Left forelimb (tissue), 1 donor: Measurements from ENCODE around the gene UTF1.

ENCODE experiments used
- DNase-seq: peaks from one replicate; pipeline ENCODE4 v3.0.0-alpha.2; 2018; ENCODE audit warnings: low spot score

UTF1 gene

DNA sequence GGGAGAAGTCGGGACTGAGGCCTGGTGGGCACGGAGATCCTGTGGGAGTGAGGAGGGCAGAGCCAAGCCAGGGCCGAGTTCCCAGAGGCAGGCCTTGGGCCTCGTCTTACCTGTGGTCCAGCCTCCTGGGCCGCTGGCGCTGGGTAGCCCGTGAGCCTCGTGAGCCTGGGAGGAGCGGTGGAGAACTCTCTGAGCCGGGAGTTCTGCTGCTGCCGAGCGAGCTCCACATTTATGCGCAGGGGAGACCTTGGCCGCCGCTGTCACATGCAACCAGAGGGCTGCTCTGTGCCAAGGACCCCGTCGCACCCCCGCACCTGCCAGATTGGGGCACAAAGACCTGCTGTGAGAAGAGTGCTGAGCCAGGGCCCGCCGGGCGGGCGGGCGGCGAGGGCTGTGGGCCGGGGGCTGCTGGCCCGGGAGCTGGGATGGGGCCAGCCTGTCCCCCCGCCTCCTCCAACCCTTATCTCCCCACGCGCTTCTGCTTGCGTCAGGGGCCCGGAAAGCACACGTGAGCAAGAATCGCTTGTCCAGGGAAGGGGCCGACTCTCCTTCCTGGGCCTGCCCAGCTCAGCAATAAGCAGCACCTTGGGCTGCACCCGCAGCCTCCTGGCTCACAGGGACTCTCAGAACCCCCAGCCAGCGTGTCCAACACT lies 17.8 kb downstream of the UTF1 start:
- DNase-seq = no peak

DNA sequence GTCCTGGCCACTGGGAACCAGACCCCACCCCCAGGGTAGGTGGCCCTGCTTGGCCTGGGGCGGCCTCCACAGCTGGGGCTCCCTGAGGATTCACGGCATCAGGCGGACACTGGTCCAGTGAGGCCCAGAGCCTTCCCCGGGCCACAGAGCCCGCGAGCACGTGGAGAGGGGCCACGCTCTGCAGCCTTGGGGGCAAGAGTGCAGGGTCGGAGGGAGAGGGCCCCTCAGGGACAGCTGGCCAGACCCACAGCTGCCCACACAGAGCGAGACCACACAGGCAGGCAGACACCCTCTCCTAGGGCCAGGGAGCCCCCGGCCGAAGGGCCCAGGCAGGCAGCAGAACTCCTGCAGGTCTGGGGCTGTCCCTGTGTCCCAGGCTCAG lies 18.3 kb downstream of the UTF1 start:
- no peak for DNase-seq

DNA sequence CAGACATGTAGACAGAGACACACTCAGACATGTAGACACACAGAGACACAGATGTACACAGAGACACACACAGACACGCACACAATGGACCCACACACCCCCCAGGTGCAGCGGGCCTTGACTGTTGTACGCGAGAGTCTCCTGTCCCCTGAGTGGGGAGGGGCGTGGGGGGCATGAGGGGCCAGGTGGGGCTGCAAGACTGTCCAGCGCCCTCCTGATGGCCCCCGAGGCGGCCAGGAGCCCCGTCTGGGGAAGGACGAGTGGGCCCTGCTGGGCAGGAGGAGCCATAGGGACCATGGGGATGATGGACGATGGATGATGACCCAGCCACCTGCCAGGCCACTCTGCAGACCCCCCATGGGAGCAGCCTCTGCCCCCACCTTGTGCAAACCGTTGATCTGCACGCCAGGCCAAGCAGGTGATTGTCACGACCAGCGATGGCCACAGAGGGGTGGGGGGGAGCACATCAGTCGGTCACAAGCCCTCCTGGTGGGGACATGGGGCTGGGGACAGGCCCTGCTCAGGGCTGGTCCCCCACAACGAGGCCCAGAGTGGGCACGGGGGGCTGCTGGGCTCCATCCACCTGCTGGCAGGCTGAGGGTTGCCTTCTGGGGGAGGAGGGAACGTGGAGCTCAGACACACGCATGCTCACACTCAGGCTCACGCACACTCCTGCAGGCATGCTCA lies 19.2 kb downstream of the UTF1 start:
- no peak for DNase-seq

DNA sequence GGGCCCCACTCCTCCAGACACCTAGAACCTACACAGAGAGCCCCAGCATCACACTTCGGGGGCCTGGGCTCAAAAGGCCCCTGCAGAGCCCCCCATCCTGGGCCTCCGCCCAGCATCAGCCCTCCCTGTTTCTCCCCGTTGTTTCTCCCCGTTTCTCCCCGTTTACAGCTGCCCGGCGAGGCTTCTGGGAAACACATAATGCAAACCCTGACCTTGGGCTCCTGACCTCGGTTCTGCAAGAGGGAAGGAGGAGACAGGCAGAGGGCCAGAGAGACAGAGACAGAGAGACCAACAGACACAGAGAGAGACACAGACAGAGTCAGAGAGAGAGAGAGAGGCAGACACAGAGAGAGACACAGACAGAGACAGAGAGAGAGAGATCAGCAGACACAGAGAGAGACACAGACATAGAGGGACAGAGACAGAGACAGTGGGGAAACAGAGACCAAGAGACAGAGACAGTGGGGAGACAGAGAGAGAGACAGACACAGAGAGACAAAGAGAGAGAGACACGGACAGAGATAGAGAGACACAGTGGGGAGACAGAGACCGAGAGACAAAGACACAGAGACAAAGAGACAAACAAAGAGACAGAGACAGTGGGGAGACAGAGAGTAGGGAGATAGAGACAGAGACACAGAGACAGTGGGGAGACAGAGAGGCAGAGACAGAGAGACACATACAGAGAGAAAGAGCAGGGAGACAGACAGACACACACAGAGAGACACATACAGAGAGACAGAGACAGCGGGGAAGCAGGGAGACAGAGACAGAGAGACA lies 20.1 kb downstream of the UTF1 start:
- no peak for DNase-seq

DNA sequence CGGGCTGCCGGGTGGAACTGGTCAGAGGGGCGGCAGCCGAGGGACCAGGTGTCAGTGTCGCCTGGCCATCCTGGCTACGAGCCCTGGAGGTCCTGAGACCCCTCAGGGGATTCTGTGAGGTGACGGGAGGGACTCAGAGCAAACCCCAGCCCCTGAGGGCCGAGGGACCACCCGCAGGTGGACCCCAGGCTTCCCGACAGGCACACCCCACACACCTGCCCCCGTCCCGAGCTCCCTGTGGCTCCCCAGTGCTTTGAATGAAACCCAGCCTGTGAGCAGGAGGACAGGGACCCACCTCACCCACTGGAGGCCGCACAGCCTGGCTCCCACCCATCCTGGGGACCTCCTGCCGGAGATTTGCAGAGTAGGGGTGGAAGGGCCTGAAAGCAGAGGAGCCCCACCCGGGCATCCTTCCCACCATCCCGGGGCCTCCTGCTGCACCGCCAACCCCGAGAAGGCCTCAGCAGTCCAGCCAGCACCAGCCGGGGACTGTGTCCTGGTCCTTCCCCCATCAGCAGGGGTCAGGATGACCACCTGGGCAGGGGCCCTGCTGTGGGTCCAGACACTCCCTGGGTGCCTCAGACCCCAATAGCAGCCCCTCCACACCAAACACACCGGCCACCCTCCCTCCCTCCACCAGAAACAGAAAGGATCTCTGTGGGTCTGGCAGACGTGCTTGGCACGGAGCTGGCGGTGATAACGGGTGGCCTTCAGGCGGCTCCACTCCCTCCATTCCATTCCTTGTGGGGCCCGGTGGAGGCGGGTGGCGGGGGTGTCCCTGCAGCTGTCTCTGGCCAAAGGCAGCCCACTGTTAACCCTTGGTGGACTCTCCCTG lies 21.6 kb downstream of the UTF1 start:
- DNase-seq = no peak

DNA sequence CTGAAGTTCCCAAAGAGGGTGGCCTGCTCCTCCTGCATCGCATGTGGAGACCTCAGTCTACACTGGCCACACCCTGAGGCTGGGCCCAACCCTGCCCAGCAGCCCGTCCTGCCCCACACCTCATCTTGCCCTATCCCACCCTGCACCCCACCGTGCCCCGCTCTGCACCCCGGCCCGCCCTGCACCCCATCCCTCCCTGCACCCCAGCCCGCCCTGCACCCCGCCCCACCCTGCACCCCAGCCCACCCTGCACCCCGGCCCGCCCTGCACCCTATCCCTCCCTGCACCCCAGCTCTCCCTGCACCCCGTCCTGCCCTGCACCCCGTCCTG lies 22.2 kb downstream of the UTF1 start:
- DNase-seq = no peak

DNA sequence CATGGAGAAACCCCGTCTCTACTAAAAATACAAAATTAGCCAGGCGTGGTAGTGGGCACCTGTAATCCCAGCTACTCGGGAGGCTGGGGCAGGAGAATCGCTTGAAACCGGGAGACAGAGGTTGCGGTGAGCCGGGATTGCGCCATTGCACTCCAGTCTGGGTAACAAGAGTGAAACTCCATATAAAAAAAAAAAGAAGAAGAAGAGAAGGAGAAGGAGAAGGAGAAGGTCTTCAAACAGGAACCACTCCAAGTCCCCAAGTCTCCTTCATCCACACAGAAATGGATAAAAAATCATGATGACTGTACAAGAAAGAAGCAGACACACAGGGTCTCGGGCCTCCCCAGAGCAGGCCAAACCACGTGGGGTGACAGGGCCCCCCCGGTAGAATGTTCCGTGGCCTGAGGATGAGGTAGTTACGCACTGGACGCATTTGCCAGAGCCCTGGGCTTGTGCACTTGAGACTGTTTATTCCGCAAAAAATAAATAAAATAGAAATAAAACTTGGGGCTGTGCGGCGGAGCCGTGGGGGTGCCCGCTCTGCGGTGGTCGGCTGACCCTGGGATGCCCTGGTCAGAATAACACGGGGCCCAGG lies 23.4 kb downstream of the UTF1 start:
- DNase-seq = no peak

DNA sequence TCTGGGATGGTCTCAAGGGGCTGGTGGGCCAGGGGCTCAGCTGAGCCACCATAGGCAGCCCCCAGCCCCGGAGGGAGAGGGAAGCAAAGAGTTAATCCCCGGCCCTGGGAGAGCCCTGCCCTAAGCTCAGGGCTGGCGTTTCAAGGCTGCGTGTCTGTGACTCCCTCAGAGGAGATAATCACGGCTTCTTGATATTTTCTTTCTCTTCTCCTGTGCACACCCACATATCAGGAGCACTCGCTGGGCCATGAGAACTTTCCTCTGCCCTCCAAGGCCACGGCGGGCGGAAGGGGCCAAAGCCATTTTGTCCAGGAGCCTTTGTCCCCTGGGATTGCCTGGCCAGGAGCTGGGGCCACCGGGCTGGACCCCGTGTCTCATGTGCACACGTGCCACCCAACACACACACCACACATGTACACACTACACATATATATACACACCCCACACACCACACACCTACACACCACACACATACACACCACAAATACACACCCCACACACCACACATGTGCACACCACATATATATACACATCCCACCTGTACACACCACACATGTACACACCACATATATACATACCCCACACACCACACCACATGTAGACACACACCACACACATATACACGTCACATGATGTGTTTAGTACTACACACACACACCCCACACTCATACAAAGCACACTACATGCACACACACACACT lies 24.6 kb downstream of the UTF1 start:
- DNase-seq = no peak

DNA sequence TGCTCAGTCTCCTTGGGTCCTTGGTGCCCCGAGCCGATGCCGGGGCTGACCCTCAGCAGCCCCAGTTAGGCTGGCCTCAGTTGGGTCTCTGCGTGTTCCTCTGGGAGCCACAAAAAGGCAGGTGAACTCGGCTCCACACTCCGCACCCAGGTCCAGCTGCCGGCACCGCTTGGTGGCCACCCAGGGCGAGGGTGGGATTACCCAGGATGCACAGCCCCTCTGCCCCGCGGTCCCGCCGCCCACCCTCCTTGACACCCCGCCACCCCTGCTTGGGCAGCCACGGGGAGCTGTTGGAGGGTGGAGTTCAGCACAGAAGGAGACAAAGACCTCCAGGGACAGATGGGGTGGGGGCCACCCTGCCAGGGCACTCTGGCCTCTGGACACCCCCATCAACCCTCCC lies 25.3 kb downstream of the UTF1 start:
- DNase-seq = no peak

DNA sequence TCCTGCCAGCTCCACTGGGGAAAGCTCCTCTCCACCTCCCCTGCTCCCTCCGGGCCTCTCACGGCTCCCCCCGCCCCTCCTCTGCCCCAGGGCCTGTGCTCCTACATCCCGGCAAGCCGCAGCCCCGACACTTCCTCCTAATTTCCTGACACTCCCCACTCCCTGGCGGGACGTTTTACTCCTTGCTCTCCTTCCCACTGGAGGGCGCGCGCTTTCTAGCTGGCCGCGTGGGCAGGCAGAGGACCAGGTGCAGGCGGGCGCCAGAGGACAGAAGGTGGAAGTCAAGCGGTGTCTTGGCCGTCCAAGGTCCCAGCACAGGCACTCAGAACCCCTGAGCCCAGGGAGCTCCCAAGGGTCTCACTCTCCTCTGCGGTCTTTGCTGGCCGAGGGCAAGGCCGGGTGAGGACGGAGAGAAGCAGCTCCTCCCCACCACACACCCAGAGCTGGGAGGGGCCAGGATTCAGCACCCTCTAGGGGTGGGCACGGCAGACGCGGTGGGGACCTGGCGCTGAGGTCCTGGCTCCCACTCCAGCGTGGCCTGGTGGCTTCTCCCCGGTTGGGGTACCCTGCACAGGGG lies 27.6 kb downstream of the UTF1 start:
- no peak for DNase-seq

DNA sequence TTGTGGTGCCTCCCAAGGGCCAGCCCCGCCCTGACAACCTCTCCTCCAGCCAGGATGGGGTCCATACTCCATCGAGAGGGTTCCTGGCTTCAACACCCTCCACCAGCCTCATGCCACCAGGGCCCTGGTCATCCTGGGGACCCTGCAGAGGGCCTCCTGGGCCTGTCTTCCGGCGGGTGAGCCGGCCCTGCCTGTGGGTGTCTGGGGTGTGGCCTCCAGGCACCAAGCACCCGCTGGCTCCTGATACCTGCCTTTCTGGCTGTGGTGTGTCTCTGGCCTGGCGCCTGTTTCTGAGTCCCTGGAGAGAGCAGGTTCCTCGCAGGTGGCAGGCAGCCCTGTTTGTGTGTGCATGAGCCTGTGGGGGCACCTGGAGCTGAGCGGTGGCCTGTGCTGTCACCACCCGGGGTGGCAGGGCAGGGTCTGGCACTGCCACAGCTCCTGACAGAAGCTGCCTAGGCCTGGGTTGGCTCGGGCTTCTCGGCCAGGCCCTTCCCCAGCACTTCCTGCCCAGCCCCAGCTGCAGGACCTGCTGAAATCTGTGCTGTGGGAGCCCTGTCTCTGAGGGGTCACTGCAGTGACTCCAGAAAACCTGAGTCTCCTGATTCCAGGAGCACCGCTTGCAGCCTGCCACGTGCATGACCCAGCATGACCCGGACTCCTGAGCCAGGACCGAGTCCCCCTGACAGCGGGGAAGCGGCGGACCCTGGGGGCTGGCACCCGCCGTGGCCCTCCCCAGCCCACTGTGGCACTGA lies 28.2 kb downstream of the UTF1 start:
- no peak for DNase-seq

DNA sequence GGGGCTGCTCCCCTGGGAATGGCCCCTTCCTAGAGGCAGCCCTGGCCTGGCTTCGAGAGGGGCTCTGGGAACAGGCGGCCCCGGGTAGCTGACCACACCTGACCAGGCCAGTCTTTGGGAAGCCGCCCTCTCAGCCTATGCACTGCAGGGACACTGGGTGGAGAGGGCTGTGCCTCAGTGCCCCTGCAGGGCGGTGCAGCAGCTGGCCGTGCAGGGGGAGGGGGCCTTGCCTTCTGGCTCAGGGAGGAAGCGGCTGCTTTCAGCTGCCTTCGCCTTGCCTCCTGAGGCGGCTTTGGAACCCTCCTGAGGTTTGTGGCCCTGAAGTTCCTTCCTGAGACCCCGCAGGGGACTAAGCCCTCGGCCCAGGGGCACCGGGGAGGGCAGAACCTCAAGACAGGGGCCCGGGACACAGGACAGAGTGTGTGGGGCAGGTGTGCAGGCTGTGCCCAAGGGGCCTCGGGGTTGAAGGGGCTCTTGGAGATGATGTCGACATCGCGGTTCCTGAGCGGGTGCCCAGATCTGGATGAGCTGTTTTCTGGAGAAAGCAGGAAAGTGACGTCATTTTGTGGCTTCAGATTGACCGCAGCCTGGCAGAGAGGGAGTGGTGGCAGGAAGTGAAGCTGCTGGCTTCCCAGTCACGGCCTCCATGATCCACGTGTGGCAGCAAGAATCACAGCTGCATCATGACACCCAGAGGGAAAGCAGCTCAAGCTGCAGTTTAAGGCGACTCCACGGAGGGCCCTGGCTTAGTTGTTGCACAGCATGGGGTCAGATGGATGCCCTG lies 29.0 kb downstream of the UTF1 start:
- no peak for DNase-seq

DNA sequence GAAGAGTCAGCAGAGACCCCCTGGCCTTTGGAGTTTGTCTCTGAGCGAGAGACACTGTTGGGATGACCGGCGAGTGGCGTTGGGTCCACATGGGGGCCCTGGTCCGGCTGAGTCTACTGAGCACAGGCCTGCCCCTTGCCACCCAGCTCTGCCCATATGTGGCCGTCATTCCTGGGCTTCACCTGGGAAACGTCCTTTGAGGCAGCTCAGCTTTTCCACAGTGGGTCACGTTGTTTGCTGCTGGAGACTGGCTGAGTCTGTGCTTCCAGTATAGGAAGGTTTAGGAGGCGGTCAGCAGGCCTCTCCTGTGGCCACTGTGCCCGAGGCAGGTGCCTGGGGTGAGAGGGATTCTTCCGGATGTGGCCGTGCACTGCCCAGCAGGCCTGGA lies 29.6 kb downstream of the UTF1 start:
- no peak for DNase-seq

DNA sequence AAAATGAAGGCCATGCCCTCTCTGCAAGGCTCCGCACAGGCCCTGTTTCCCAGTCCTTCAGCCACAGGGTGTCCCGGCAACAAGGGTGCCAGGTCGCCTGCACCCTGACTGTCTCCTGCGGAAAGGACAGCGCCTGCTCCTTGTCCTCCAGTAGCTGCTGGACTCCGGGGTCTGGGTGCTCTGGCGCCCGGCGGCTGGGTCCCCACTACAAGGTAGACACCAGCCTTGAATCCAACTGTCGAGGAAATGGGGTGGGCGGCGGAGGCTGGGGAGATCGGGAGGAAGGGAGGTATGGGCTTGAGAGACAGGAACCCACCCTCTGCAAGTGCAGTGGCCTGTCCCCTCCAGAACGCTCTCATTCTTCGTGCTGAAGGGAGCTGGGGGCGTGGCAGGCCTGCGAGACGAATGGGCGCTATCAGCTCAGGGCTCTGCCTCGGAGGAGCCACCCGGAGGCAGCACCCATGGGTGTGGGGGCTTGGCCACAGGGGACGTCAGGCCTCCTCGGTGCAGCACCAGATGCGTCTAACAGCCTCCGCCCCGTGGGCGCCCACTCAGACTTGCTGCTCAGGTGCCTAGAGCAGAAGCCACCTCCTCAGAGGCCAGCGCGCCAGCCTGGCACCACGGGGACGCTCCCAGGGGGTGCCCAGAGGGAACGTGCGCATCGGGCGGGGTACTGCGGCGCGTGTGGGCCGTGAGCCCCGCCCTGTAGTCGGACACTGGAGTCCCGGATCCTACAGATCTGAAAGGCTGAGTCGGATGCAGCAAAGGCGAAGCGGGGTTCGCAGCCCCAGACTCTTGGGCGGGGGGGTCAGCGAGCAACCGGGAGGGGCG lies 31.1 kb downstream of the UTF1 start:
- DNase-seq = no peak

DNA sequence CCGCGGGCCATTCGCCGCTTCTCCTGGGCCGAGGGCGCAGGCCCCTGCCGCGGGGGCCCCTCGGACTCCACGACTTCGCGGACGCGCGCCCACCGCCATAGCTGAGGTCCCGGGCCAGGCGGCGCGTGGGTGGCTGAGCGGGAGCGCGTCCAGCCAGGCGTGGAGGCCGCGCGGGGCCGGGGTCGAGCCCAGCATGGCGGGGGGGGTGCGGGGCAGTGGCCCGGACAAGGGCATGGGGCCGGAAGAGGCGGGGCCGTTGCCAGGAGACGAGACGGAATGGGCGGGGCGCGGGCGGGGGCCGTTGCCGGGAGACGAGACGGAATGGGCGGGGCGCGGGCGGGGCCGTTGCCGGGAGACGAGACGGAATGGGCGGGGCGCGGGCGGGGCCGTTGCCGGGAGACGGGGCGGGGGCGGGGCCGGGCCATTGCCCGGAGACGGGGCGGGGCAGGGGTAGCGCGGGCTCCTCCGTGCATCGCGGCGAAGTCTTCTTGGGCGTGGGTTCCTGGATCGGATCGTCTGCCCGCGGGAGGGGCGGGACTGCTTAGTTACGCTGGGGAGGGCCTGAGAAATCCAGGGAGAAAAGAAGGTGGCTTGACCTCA lies 31.8 kb downstream of the UTF1 start:
- DNase-seq = no peak

DNA sequence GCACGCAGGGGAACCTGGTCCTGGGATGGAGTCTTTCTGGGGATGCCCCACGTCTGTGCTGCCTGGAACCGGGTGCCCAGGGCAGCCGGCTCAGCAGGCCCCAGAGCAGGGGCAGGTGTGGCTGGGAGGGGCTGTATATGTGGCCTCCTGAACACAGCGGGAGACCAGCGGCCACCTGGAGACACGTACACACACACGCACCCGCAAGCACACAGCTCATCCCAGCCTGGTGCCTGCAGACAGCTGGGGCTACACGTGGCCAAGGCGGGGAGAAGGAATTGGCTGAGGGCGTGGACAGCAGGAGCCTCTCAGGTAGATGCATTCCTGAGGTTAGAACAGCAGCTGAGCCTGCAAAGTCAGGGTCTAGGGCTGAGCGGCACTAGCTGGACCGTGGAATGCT lies 32.7 kb downstream of the UTF1 start:
- DNase-seq = no peak

DNA sequence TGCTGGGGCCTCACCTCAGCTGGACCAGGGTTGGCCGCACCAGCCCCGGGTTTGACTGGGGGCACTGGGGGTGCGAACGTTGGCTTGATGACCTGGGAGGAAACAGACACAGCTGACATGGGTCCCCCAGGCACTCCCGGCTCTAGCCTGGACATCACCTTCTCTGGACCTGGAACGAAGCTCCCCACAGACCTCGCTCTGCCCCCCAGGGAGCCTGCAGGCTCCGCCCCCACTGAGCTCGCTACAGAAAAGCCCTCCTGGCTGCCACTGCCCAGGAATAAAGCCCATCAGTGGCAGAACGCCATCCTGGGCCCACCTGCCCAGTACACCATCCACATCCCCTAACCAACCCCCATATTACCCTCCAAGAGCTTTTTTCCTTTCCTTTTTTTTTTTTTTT lies 33.7 kb downstream of the UTF1 start:
- no peak for DNase-seq

DNA sequence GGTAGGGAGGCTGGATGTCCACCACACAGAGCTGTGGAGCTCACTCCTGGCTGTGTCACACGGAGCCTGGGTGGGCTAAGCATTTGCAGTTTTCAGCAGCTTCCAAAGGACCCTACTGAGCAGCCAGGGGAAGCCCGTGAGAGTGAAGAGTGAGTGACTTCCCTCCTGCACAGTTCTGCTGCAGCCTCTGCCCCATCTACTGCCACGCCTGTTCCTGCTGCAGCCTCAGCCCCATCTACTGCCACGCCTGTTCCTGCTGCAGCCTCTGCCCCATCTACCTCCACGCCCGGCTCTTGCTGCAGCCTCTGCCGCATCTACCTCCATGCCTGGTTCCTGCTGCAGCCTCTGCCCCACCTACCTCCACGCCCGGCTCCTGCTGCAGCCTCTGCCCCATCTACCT lies 34.4 kb downstream of the UTF1 start:
- no peak for DNase-seq
